ENCODE data around the gene CHRNB2.
"Not testable (repeated sequence)": the region's sequence is repeated elsewhere in the genome, so short reads cannot be mapped to it uniquely, and the experiment has no call there.

Gene CHRNB2

GRCh38 chr1:154567386-154568156, at the start of gene CHRNB2:
TSS of gene CHRNB2 (plus strand) at chr1:154567778. CDS start at chr1:154568045, 267 bp downstream.
- peak; percentile 38 for DNase-seq (ENCODE audit: low read depth)

GRCh38 chr1:154519591-154519991, 48.0 kb upstream of the CHRNB2 start:
- DNase-seq (ENCODE audit: low read depth): no peak

GRCh38 chr1:154520333-154520732, 47.2 kb upstream of the CHRNB2 start:
- DNase-seq (ENCODE audit: low read depth): no peak

- no peak for DNase-seq (ENCODE audit: low read depth)
Measured at GRCh38 chr1:154521695-154522094, 45.9 kb upstream of the CHRNB2 start.

- no peak for DNase-seq (ENCODE audit: low read depth)
Measured at GRCh38 chr1:154524881-154525280, 42.7 kb upstream of the CHRNB2 start.

- DNase-seq (ENCODE audit: low read depth): no peak
Measured at GRCh38 chr1:154527192-154527591, 40.4 kb upstream of the CHRNB2 start.

GRCh38 chr1:154529308-154529707, 38.3 kb upstream of the CHRNB2 start:
- no peak for DNase-seq (ENCODE audit: low read depth)

- not testable (repeated sequence) for DNase-seq (ENCODE audit: low read depth)
Measured at GRCh38 chr1:154531950-154532349, 35.6 kb upstream of the CHRNB2 start.

- DNase-seq (ENCODE audit: low read depth): no peak
Measured at GRCh38 chr1:154533952-154534844, 33.4 kb upstream of the CHRNB2 start.

GRCh38 chr1:154536570-154536969, 31.0 kb upstream of the CHRNB2 start:
- DNase-seq (ENCODE audit: low read depth): no peak

- DNase-seq (ENCODE audit: low read depth): no peak
Measured at GRCh38 chr1:154539486-154540483, 27.8 kb upstream of the CHRNB2 start.

- DNase-seq (ENCODE audit: low read depth): no peak
Measured at GRCh38 chr1:154541231-154541630, 26.3 kb upstream of the CHRNB2 start.

- DNase-seq (ENCODE audit: low read depth): no peak
Measured at GRCh38 chr1:154546264-154547063, 21.1 kb upstream of the CHRNB2 start.

- DNase-seq (ENCODE audit: low read depth): no peak
Measured at GRCh38 chr1:154547105-154547732, 20.4 kb upstream of the CHRNB2 start.

GRCh38 chr1:154548028-154548427, 19.6 kb upstream of the CHRNB2 start:
- DNase-seq (ENCODE audit: low read depth): no peak

- no peak for DNase-seq (ENCODE audit: low read depth)
Measured at GRCh38 chr1:154549202-154549770, 18.3 kb upstream of the CHRNB2 start.

GRCh38 chr1:154550070-154550469, 17.5 kb upstream of the CHRNB2 start:
- DNase-seq (ENCODE audit: low read depth): no peak

- no peak for DNase-seq (ENCODE audit: low read depth)
Measured at GRCh38 chr1:154550657-154551056, 16.9 kb upstream of the CHRNB2 start.

GRCh38 chr1:154551474-154551873, 16.1 kb upstream of the CHRNB2 start:
- DNase-seq (ENCODE audit: low read depth): no peak

GRCh38 chr1:154552036-154552435, 15.5 kb upstream of the CHRNB2 start:
- DNase-seq (ENCODE audit: low read depth): no peak
